22Rv1 (cell line): ENCODE measurements around the gene ATPAF1.

Source experiments
- H3K27ac ChIP-seq: fragments of 450-650 bp; 2 replicates; pipeline ENCODE4 v1.5.1; 2017
- ZFX ChIP-seq: fragments of 450-650 bp; IDR thresholded peaks from 2 replicates; pipeline ENCODE4 v1.6.1; 2017; ENCODE audit warnings: antibody characterized with exemption, borderline replicate concordance
- TF ChIP-seq, protein P1 (sequence below): fragments of 450-650 bp; IDR thresholded peaks from 2 replicates; pipeline ENCODE4 v1.5.1; 2017; ENCODE audit warnings: mild to moderate bottlenecking

The ATPAF1 gene

GRCh38 chr1:46637444-46638083, 30.6 kb downstream of the ATPAF1 start:
- peak overlapping the region; percentile 94 for H3K27ac ChIP-seq
- no peak for TF ChIP-seq ZFX
- TF ChIP-seq, protein P1, sequence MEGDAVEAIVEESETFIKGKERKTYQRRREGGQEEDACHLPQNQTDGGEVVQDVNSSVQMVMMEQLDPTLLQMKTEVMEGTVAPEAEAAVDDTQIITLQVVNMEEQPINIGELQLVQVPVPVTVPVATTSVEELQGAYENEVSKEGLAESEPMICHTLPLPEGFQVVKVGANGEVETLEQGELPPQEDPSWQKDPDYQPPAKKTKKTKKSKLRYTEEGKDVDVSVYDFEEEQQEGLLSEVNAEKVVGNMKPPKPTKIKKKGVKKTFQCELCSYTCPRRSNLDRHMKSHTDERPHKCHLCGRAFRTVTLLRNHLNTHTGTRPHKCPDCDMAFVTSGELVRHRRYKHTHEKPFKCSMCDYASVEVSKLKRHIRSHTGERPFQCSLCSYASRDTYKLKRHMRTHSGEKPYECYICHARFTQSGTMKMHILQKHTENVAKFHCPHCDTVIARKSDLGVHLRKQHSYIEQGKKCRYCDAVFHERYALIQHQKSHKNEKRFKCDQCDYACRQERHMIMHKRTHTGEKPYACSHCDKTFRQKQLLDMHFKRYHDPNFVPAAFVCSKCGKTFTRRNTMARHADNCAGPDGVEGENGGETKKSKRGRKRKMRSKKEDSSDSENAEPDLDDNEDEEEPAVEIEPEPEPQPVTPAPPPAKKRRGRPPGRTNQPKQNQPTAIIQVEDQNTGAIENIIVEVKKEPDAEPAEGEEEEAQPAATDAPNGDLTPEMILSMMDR, result no peak

DNA sequence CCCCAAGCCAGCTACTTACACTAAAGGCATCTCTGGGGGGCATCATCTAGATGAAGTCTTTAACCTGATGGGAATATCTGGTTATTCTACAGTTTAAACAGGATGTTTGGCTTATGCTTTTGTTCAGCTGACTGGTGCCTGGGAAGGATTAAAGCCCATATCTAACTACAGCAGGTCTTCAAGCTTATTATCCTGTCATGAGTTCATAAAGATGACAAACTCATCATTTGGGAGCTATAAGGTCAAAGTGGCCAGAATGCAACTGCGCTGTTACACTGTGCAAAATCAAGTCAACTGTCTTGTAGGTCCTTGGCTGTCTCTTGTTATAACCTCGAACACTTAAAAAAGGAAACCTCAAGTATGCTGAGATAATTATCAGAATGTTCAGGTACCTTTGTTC, 33.0 kb downstream of the ATPAF1 start:
- no peak overlapping the region for H3K27ac ChIP-seq
- TF ChIP-seq, protein P1, result no peak
- no peak for TF ChIP-seq ZFX

DNA sequence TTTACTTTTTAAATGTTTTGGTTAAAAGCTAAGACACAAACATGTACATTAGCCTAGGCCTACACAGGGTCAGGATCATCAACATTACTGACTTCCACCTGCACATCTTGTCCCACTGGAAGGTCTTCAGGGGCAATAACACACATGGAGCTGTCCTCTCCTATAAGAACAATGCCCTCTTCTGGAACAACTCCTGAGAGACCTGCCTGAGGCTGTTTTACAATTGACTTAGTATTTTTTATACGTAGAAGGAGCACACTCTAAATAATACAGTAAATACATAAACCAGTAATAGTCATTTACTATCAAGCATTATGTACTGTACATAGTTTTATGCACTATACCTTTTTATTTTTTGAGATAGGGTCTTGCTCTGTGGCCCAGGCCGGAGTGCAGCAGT, 37.4 kb downstream of the ATPAF1 start:
- H3K27ac ChIP-seq, result peak overlapping the region; percentile 38
- TF ChIP-seq, protein P1, result no peak
- TF ChIP-seq ZFX, result no peak

- TF ChIP-seq ZFX, result no peak
- TF ChIP-seq, protein P1, result no peak
- H3K27ac ChIP-seq, result no peak overlapping the region
Observed at GRCh38 chr1:46623743-46624644, 44.2 kb downstream of the ATPAF1 start.

DNA sequence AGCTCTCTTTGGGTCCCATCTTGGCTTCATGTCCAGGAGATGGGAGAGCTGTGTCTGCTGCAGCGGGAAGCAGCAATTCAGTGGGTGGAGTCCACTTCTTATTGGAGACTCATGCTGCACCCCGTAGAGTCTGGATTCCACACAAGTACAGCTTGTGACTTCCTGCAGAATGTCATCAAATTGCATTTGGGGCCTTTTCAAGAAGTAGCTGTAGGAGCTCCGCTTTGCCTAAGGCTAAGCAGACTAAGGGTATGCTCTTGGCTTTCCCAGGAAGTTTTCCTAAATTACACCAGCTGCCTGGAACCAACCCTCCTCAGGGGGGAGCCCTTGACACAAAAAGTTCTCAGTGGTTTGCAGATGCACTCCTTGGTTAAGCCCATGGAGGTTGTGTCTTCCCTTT, 45.8 kb downstream of the ATPAF1 start:
- TF ChIP-seq, protein P1, result peak; percentile 77
- no peak for TF ChIP-seq ZFX
- H3K27ac ChIP-seq, result no peak overlapping the region

GRCh38 chr1:46621930-46622329, 46.2 kb downstream of the ATPAF1 start:
- H3K27ac ChIP-seq, result no peak overlapping the region

More at GRCh38 chr1:46621930-46622329, 46.2 kb downstream of the ATPAF1 start:
- no peak for TF ChIP-seq ZFX
- TF ChIP-seq, protein P1, result no peak
